Measurements from ENCODE around the gene FAM47E.
"Not testable (repeated sequence)": the region's sequence is repeated elsewhere in the genome, so short reads cannot be mapped to it uniquely, and the experiment has no call there.

FAM47E gene

DNA sequence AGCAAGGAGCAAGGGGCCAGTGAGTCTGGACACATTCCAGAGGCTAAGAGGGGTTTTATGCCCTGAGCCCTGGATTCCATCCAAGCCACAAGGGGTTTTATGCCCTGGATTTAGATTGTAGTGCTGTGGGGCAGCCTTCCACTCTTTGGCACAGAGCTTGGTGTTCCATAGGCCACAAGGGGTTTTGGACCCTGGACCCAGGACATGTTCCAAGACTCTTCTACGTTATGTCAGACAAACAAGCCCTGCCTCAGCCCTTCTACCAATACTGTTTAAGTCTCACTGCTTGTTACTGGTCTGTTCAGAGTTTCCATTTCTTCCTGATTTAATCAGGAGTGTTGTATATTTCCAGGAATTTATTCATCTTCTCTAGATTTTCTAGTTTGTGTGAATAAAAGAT is 25.1 kb upstream of the FAM47E start:
- DNase-seq: no peak

DNA sequence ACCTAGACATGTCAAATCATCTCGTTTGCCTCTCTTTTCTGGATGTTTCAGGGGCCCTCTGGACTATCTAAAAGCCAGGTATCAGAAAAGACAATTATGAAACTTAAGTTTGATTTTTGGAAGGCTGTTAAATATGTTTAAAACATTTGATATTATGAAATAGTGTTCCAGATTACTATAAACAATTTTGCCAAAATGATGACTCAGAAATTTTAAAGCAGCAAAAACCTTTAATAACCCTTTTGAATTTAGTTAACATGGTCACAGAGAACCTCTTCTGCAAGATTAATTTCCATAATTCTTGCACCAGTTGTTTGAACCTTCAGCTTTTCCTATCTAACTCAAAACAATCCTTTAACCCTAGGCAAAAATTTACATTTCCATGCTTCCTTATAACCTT is 18.8 kb upstream of the FAM47E start:
- DNase-seq: no peak

DNA sequence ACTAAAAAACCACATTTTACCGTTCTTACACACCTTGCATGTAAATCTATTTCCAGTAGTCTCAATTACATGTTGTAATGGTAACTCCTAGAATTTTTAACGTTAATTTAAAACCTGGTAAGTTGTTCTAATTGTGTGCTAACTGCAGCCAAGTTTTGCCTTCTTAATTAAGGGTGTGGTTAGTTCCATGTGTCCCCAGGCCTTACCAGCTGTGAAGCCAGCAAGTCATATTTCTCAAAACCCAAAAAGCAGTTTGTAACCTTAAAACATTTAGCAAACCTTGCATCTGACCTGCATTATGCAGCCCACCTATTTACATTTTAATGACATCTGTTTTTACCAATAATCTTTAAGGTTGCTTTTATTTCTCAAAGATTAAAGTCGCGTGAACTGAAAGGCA is 18.4 kb upstream of the FAM47E start:
- DNase-seq: no peak

DNA sequence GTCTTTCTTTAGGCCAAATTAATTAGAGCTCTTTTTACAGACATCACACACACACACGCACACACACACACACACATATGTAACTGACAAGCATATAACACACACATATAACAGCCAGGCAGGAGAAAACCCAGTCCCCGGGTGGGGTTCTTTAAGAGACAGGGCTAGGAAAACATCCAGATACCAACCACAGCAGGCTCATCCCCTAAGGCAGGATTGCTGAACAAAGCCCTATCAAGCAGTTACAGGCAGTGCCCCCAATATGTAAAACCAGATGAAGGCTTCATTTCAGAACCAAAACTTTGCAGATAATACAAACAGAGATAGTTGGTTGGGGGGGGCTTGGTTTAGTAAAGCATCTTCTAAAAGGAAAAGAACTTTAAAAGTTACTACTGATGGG is 18.0 kb upstream of the FAM47E start:
- no peak for DNase-seq

DNA sequence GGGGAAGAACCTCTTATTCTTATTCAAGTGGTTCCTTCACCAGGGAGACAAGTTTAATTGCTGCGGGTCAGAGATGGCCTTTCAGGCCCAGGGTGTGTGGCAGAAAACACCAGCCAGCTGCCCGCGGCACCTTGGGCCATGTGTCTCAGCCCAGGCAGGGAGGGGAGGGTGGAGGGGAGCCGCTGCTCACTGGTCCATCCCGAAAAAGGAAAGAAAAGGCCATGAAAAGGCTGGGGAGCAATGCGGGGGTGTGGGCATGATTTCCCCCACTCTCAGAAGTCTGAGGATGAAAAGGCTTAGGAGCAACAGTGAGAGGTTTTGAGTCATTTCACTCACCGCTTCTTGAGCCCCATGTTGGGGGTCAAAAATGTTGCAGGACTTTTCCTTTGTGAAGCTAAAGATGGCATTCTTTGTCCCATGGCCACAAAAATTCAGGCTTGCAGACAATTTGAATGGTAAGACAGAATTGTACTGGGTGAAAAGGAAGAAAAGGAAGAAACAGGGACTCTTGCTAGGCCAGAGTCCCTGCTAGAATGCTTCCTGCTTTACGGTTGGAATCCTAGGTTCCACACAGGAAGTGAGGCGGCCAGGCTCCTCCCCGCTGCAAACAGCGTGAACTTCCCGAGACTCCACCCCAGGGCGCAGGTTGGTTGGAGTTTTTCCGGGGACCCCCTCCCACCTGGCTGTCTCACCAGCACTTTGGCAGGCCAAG is 17.4 kb upstream of the FAM47E start:
- DNase-seq: no peak

DNA sequence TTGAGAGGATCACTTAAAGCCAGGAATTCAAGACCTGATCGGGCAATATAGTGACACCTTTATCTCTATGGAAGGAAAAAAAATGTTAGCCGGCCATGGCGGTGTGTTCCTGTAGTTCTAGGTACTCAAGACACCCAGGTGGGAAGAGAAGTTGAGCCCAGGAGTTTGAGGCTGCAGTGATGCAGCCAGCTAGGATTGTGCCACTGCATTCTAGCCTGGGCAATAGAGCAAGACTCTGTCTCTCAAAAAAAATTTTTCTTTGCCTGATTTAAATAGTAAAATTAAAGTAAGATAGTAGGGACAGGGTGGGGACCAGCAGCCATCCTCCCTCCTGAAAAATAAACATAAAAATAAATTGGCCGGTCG is 16.9 kb upstream of the FAM47E start:
- DNase-seq: no peak

DNA sequence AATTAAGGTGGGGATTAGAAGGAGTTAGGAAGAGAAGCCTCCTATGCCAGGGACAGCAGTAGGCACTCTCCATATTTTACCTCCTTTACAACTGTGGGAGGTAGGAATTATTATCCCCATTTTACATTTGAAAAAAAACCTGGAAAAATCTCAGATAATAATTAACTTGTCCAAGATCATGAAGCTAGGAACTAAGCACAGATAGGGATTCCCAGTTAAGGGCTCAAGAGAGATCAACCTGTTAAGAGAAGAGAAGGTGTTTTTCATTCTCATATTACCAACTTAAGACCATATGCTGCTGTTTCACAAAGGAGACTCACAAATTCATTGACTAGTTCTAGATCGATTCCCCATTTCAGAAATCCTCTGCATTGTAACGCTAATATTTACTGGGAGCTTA is 16.1 kb upstream of the FAM47E start:
- DNase-seq: no peak

DNA sequence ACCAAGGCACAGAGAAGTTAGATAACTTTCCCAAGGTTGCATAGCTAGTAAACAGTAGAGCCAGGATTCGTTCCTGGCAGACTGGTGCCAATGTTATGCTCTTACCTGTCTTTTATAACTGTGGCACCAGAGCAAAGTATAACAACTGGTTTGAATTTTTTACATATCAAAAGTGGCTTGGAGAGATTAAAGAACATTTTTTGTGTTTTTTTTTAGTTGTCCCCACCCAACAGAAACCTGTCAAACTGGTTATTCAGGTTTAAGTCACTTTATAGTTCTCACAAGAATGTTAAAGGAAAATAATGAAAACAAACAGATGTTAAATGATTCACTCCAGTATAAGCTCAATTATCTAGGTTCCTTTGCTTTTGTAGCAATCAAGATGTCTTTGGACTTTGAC is 15.6 kb upstream of the FAM47E start:
- DNase-seq: no peak

DNA sequence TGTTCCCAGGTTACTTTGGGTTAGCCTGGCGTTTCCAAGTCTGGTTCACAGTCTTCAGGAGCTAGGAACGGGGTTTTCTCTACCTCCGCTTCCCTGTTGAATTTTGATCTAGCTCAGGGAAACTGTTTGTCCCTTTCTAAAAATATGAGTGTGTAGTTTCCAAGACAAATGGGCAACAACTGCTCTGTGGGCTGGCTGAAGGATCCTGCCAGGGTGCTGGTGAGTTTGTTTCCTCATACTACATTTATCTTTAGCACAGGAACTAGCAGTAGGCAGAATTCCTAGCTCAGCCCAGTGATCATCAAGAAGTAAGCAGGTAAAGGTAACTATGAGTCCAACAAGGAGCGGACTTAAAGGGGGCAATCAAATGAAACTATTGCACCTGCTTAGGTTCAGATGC is 13.3 kb upstream of the FAM47E start:
- no peak for DNase-seq

DNA sequence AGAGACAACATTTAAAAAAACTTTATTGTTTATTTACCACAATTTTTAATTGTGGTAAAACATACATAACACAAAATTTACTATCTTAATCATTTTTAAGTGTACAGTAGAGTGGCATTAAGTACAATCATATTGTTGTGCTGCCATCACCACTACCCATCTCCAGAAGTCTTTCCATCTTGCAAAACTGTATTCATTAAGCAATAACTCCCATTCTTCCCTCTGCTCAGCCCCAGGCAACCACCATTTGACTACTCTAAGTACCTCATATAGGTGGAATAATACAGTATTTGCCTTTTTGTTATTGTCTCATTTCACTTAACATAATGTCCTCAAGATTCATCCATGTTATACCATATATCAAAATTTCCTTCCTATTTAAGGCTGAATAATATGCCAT is 12.8 kb upstream of the FAM47E start:
- DNase-seq: no peak

DNA sequence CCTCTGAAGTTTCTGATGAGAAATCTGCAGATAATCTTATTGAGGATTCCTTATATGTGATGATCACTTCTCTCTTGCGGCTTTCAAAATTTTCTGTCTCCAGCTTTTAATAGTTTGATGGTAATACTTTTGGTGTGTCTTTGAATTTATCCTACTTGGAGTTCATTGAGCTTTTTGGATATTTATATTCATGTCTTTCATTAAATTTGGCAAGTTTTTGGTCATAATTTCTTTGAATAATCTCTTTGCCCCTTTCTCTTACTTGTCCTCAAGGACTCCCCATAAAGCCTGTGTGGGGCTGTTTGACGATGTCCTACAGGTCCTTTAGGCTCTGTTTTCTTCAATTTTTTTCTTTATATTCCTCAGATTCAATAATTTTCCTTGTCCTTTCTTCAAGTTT is 11.3 kb upstream of the FAM47E start:
- DNase-seq: no peak

DNA sequence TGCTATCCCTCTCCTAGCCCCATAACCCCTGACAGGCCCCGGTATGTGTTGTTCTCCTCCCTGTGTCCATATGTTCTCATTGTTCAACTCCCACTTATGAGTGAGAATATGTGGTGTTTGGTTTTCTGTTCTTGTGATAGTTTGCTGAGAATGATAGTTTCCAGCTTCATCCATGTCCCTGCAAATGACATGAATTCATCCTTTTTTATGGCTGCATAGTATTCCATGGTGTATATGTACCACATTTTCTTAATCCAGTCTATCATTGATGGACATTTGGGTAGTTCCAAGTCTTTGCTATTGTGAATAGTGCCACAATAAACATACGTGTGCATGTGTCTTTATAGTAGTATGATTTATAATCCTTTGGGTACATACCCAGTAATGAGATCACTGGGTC is 7.6 kb upstream of the FAM47E start:
- DNase-seq: not testable (repeated sequence)

DNA sequence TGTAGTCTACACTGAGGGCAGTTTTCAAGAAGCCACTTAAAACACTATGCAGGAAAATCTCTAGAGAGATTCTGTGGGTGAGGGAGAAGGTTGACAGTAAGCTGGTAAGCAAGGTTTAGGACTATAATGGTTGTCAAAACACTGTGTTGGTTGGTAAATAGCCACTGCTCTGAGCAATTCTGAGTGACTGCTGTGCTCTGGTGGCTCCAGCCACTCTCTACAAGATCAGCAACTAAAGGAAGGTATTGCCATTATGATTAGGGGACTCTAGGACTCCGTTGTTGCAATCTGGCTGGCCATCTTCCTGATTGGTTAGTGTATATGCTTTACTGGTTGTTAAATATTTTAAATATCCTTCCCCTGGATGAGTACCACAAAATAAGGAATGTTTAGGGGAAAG is 5.5 kb upstream of the FAM47E start:
- no peak for DNase-seq

DNA sequence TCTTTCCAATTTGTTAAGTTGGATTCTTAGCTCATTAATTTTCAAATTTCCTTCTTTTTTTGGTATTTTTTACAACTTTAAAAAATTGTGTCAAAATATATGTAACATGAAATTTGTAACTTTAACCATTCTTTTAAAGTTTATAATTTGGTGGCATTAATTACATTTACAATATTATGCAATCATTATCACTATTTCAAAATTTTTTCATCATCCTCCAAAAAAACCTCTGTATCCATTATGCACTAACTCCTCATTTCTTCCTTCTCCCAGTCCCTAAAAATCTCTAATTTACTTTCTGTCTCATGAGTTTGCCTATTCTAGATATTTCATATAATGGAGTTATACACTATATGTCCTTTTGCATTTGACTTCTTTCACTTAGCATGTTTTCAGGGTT is 4.7 kb upstream of the FAM47E start:
- DNase-seq: no peak

DNA sequence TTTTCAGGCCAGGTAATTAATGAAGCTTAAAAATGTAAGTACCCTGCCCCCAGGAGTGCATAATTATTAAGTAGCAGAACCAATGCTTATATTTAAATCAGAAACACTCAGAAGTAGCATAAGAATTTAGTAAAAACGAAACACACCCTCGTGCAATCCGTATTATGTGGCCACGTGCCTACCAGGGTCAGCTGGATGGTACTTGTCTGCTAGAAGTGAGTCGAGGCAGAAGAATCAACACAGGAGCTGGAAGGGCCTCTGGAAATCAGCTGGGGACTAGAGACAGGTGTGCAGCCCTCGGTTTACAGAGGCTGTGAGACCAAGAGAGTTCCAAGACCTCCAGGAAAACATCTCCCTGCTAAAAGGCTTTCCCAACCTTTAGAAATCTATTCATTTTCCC is 559 bp upstream of the FAM47E start:
- no peak for DNase-seq

DNA sequence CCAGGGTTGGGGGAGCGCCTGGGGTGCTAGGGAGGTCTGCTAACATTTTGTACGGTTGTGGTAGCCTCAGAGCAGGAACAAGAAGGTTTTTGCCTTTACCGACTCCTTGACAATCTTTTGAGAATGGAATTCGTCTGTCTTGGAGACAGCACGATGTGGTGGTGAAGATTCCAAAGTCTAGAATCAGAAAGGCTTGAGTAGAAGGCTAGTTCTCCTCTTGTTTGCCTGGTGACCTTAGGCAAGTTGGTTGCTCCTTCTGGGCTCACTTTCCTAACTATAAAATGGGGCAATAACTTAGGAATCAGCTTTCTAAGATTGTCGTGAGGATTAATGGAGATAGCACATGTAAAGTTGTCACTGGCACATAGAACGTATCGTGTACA is 741 bp downstream of the FAM47E start:
- no peak for DNase-seq

DNA sequence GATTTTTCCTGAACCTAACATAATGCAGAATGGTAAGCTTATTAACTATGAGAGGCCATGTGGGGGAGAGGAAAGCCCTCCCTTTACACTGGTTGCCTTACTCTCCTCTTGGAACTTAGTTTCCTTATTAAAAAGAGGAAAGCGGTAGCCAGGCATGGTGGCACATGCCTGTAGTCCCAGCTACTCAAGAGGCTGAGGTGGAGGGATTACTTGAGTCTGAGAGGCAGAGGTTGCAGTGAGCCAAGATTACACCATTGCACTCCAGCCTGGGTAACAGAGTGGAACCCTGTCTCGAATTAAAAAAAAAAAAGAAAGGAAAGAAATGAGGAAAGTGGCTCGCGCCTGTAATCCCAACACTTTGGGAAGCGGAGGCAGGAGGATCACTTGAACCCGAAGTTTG is 2.0 kb downstream of the FAM47E start:
- no peak for DNase-seq

DNA sequence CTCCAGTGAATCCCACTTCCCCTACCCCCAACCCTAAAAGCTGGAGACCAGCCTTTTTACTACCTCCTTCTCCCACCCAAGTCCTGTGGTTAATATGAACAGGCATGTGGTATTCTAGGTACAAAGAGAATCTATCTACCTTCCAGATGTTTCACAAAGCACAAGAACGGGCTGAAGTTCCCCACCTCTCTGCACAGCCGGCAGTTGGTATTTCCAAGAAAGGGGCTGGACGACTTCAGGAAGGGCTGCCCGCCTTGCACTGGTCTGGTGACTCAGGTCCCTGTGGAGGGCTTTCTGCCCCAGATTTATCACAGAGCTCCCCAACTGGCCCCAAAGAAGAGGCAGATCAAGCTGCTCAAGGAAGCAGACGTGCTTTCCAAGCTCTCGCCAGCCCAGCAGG is 4.5 kb downstream of the FAM47E start:
- no peak for DNase-seq

DNA sequence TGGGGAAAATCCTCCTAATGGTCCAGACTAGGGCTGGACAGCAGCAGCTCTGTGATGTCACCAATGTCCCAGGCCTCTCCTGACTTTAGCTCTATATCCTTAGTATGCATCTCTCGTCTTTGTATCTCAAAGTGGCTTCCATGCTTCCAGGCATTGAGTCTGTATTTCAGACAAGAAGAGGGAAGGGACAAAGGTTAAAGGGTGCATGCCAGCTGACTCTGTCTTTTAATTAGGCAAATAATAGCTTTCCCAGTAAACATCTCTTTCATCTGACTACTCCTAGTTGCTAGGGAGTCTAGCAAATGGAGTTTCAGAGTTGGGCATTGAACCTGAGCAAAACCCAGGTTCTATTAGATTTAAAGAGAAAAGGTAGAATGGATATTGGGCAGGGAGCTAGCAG is 5.4 kb downstream of the FAM47E start:
- no peak for DNase-seq

DNA sequence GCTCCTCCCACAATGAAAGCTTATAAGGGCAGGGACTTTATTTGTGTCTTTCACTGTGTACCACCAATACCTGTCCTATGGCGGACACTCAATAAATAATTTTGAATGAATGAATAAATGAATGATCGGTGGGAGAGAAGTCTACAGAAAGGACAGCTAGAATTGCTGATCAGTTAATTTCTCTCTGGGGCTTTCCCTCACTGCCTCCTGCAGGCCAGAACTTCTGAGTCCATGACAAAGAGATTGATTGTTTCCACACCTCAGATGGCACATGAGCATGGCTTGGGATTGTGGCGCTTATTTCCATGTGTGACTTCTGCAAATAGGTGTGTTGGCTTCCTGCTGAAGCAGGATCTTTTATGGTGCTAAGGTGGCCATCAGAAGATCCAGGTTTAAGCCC is 6.3 kb downstream of the FAM47E start:
- no peak for DNase-seq

DNA sequence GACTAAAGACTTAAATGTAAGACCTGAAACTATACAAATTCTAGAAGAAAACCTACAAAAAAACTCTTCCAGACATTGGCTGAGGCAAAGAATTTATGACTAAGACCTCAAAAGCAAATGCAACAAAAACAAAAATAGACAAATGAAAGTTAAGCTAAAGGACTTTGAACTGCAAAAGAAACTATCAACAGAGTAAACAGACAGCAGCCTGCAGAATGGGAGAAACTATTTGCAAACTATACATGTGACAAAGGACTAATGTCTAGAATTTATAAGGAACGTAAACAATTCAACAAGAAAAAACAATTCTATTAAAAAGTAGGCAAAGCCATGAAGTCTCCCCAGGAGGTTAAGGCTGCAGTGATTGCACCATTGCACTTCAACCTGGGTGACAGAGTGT is 9.1 kb downstream of the FAM47E start:
- no peak for DNase-seq

DNA sequence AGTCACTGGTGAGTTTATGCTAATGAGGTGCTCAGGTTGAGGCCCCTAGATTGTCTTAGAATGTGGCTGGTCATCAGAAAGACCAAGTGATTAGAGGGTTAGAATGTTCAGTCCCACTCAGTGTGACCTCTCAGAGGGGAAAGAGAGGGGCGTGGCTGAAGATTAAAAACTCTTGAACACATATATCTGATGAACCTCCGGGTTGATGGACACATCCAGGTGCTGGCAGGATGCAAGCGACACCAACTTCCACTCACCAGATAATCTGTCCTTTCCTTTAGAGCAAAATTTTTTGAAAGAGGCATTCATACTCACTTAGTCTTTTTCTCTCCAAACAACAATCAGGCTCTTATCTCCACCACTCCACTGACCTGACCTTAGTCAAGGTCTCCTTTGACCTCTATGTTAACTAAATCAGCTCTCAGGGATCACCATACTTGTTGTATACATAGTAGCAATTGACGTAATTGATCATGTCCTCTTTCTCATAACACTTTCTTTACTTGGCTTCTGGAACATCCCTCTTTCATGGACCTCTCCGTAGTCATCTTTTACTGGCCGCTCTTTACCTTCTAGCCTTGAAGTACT is 14.2 kb downstream of the FAM47E start:
- DNase-seq: no peak

DNA sequence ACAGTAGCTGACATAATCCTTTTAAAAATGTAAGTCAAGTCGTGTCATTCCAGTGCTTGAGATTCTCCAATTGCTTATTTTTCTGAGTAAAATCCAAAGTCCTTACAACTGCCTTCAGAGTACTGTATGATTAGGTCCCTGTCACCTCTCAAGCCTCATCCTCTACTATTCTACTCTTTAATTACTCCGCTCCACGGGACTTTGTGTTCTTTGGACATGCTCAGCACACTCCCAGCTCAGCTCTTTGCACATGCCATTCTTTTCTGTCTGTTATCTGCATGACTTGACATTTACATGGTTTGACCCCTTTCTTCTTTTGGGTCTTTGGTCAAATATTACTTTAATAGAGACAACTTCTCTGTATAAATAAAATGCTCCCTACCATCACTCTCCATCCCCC is 15.1 kb downstream of the FAM47E start:
- no peak for DNase-seq

DNA sequence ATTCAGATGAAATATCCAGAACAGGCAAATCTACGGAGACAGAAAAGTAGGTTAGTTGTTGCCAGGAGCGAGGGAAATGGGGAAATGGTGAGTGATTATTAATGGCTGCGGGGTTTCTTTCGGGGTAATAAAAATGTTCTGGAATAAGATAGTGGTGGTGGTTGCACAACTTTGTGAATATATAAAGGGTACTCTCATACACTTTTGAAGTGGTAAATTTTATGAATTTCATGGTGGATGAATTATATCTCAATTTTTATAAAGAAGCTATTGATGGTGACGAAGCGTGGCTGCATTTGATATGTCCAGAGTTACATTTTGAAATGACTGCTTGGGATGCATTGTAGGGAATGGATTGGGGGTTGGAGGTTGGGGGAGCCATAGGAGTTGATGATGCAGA is 16.3 kb downstream of the FAM47E start:
- DNase-seq: no peak
